Esophagus muscularis mucosa (tissue), 4 donors: ENCODE results near the gene LKAAEAR1. TPM values are rescaled to one million over a fixed set of nuclear protein-coding genes. Genes with fewer than 3 reads are reported as not detected.
"Not testable (repeated sequence)": the region's sequence is repeated elsewhere in the genome, so short reads cannot be mapped to it uniquely, and the experiment has no call there.

Experiments
- DNase-seq: peaks from one replicate; pipeline ENCODE4 v3.0.0-alpha.2; 2017; ENCODE audit errors: extremely low spot score
- H3K27ac ChIP-seq, 4 donors: fragments of 200-600 bp; sonication (generic); replicated peaks in 1 of 4; 1 replicate in 3 of 4; 2 replicates in 1 of 4; pipeline ENCODE4 v1.5.1; 2016 to 2019; ENCODE audit warnings: mild to moderate bottlenecking in 1 of 4
- H3K27me3 ChIP-seq, 4 donors: fragments of 200-600 bp; sonication (generic); one replicate each; pipeline versions ENCODE4 v1.5.1 to v1.6.0; 2016 to 2019
- H3K36me3 ChIP-seq, 4 donors: fragments of 200-600 bp; sonication (generic); one replicate each; pipeline ENCODE4 v1.5.1; 2016 to 2019
- H3K4me1 ChIP-seq, 4 donors: fragments of 200-600 bp; sonication (generic); one replicate each; pipeline ENCODE4 v1.5.1; 2016 to 2019
- H3K4me3 ChIP-seq, 4 donors: fragments of 200-600 bp; sonication (generic); 1 replicate in 2 of 4; 2 replicates in 2 of 4; pipeline ENCODE4 v1.5.1; 2016 to 2019; ENCODE audit warnings: mild to moderate bottlenecking in 4 of 4, moderate library complexity in 1 of 4
- H3K9me3 ChIP-seq, 4 donors: fragments of 200-600 bp; sonication (generic); 1 replicate in 3 of 4; 2 replicates in 1 of 4; pipeline ENCODE4 v1.5.1; 2016 to 2019
- CTCF ChIP-seq, 3 experiments: fragments of 200-600 bp in 2 of 3; fragments of 450-650 bp in 1 of 3; sonication (generic) in 2 of 3; IDR thresholded peaks; one replicate each; pipeline ENCODE4 v1.5.1; 2017 to 2019; ENCODE audit warnings: antibody characterized with exemption in 3 of 3, mild to moderate bottlenecking in 2 of 3, moderate library complexity in 1 of 3
- EP300 ChIP-seq: sonication (generic); formaldehyde crosslinking; IDR thresholded peaks from one replicate; pipeline ENCODE4 v1.6.1; 2017; ENCODE audit warnings: antibody characterized with exemption
- POLR2A ChIP-seq: fragments of 450-650 bp; IDR thresholded peaks from one replicate; pipeline ENCODE4 v1.6.1; 2017; ENCODE audit warnings: antibody characterized with exemption, moderate library complexity, mild to moderate bottlenecking, low read depth
- POLR2AphosphoS5 ChIP-seq, 2 donors: sonication (generic); formaldehyde crosslinking; IDR thresholded peaks; one replicate each; pipeline ENCODE4 v1.6.1; 2017; ENCODE audit warnings: antibody characterized with exemption in 2 of 2
- WGBS: methylation state at CpG from one replicate; pipeline ENCODE4 v1.1.5; 2018; 5-methylcytosine and 5-hydroxymethylcytosine counted together
- intact Hi-C: fragments of 100-400 bp; cut with DNase I; formaldehyde crosslinking; loops from one replicate; pipeline ENCODE4 v1.15.1; 2023
- total RNA-seq, 4 donors: library from RNA; depleted of rRNA; stranded (reverse); fragments of >200 nt; gene quantifications; one replicate each; pipeline versions ENCODE4 v1.1.0 to v1.2.1, GENCODE V29; 2016

The LKAAEAR1 gene
- total RNA-seq, 4 donors from 2014 or later: not detected

DNA sequence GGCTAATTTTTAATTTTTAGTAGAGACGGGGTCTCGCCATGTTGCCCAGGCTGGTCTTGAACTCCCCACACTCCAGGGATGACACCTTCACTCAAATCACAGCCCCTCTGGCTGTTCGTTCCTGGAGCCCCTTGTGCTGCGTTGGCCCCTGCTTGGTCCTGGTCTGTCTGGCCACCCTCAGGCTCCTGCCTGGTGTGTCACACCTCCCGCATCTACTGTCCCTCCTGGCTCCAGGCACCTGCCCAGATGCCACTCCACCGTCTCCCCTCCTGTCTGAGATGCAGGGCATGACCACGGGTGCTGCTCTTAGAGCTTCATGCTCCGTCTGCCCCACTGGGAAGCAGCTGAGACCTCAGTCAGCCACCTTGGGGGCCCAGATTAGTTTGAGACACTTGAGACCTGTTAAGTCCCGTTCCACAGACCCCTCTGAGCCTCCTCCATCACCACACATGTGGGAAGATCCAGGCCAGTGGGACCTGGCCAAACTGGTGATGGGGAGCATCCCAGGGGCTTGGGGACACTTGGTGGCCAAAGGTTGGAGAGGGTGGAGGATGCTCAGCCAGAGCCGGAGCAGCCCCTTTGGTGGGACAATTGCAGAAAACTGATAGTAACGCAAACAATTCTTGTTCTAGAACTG lies 45.1 kb upstream of the LKAAEAR1 start:
- H3K36me3 ChIP-seq: no peaks in the 10 kb centered on the region
- no peak for DNase-seq
- intact Hi-C loops: no loop called here
- H3K4me1 ChIP-seq: no peaks in the 10 kb centered on the region
- H3K4me3 ChIP-seq: no peak overlapping the region
- WGBS: 82% methylated on average over 11 of the region's 11 CpGs
- H3K9me3 ChIP-seq: no peaks in the 10 kb centered on the region
- TF ChIP-seq POLR2AphosphoS5 (IDR thresholded peaks at IDR 0.05): no peak
- TF ChIP-seq CTCF (IDR thresholded peaks at IDR 0.05): no peak
- TF ChIP-seq EP300: no peak
- peaks cover 0 to 48% (median 0%) of the 10 kb centered on the region in 4 donors for H3K27me3 ChIP-seq
- H3K27ac ChIP-seq: no peak overlapping the region

DNA sequence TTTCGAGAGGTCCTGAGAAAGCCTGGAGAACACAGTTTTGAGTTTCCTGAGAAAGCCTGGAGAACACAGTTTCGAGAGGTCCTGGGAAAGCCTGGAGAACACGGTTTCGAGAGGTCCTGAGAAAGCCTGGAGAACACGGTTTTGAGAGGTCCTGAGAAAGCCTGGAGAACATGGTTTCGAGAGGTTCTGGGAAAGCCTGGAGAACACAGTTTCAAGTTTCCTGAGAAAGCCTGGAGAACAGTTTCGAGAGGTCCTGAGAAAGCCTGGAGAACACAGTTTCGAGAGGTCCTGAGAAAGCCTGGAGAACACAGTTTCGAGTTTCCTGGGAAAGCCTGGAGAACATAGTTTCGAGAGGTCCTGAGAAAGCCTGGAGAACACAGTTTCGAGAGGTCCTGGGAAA lies 39.3 kb upstream of the LKAAEAR1 start:
- H3K27me3 ChIP-seq: peaks cover 0 to 49% (median 5%) of the 10 kb centered on the region in 4 donors
- WGBS: 89% methylated on average over 11 of the region's 11 CpGs
- H3K27ac ChIP-seq, H3K4me3 ChIP-seq, H3K36me3 ChIP-seq, H3K9me3 ChIP-seq, H3K4me1 ChIP-seq, DNase-seq: not testable (repeated sequence)
- intact Hi-C loops: loop anchor here (5.0 kb wide), 1 partner anchor 41 kb away; the partner anchor contains the start of genes LKAAEAR1 and OPRL1

GRCh38 chr20:64122927-64123326 lies 38.7 kb upstream of the LKAAEAR1 start:
- H3K36me3 ChIP-seq, DNase-seq, H3K9me3 ChIP-seq, H3K4me1 ChIP-seq, H3K27ac ChIP-seq, H3K4me3 ChIP-seq: not testable (repeated sequence)
- H3K27me3 ChIP-seq: peaks cover 0 to 43% (median 5%) of the 10 kb centered on the region in 4 donors
- intact Hi-C loops: loop anchor here (5.0 kb wide), 1 partner anchor 41 kb away; the partner anchor contains the start of genes LKAAEAR1 and OPRL1
- 87% methylated on average over 11 of the region's 11 CpGs for WGBS

DNA sequence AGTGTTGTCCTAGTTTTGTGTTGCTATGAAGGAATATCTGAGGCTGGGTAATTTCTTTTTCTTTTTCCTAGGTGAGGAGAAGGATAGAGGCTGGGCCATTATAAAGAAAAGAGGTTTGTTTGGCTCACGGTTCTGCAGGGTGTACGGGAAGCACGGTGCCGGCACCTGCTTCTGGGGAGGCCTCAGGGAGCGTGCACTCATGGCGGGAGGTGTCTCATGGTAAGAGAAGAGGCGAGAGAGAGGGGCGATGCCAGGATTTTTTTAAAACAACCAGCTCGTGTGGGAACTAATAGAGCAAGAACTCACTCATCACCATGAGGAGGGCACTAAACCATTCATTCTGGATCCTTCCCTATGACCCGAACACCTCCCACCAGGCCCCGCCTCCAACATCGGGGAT lies 37.4 kb upstream of the LKAAEAR1 start:
- Histone ChIP-seq H3K4me3 (no peak overlapping the region), H3K9me3 (no peaks in the 10 kb centered on the region), H3K4me1 (peaks cover 0 to 8% (median 7%) of the 10 kb centered on the region in 4 donors), H3K27me3 (peaks cover 0 to 43% (median 5%) of the 10 kb centered on the region in 4 donors), H3K27ac (no peak overlapping the region), H3K36me3 (no peaks in the 10 kb centered on the region)
- TF ChIP-seq EP300 (no peak), POLR2AphosphoS5 (IDR thresholded peaks at IDR 0.05) (no peak), POLR2A (no peak), CTCF (IDR thresholded peaks at IDR 0.05) (no peak)
- no peak for DNase-seq
- intact Hi-C loops: loop anchor here (5.0 kb wide), 1 partner anchor 39 kb away; the partner anchor contains the start of genes LKAAEAR1 and OPRL1
- 86% methylated on average over 12 of the region's 12 CpGs for WGBS

DNA sequence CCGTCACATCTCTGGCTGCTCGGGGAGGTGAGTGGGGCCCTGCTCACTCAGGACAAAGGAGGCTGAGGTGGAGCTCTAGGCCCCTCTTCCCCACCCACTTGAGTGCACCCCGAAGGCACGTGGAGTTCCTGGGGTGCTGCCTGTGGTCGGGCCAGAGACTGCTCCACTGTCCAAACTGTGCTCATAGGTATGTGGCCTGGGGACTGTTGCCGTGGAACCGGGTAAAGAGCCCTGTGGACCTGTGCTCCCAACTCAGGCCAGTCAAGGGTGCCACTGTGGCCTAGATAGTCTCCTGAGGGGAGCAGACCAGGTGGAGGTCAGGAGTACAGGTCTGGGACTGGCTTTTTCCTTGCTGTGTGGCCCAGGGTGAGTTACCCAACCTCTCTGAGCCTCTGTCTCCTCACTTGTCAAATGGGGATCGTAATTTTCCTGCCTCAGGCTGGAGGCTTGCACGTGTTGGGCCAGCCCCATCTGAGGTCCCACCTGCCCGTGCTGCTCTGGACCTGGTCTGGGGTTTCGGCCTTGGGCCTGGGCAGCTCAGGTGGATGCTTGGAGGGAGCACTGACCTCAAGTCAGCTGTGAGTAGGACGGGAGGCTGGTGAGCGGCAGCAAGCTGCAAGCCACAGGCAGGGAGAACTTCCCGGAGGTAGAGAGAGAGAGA lies 35.6 kb upstream of the LKAAEAR1 start:
- 51% methylated on average over 8 of the region's 14 CpGs for WGBS
- H3K27ac ChIP-seq: no peak overlapping the region
- H3K4me3 ChIP-seq: peak overlapping the region in 1 of 4 donors; percentile 30
- no peak for DNase-seq
- H3K36me3 ChIP-seq: no peaks in the 10 kb centered on the region
- H3K9me3 ChIP-seq: no peaks in the 10 kb centered on the region
- peaks cover 0 to 8% (median 7%) of the 10 kb centered on the region in 4 donors for H3K4me1 ChIP-seq
- TF ChIP-seq EP300: no peak
- no peak for TF ChIP-seq POLR2A
- TF ChIP-seq POLR2AphosphoS5 (IDR thresholded peaks at IDR 0.05): no peak
- TF ChIP-seq CTCF (IDR thresholded peaks at IDR 0.05): no peak
- intact Hi-C loops: loop anchor here (5.0 kb wide), 1 partner anchor 38 kb away; the partner anchor contains the start of genes LKAAEAR1 and OPRL1
- H3K27me3 ChIP-seq: peaks cover 0 to 38% (median 5%) of the 10 kb centered on the region in 4 donors
